Stimulated activated CD4-positive, alpha-beta T cell treated with anti-CD3 and anti-CD28 coated beads, TNF-alpha, amount 100 ng/mL, for 1 hour (primary cell): Measurements from ENCODE around the gene ST8SIA6.
"Not testable (repeated sequence)": the region's sequence is repeated elsewhere in the genome, so short reads cannot be mapped to it uniquely, and the experiment has no call there.

Experiments
- DNase-seq, 3 donors: peaks; one replicate each; pipeline ENCODE4 v3.0.0-alpha.2; 2020; ENCODE audit warnings: low read depth in 3 of 3, low spot score in 1 of 3

ST8SIA6 gene

DNA sequence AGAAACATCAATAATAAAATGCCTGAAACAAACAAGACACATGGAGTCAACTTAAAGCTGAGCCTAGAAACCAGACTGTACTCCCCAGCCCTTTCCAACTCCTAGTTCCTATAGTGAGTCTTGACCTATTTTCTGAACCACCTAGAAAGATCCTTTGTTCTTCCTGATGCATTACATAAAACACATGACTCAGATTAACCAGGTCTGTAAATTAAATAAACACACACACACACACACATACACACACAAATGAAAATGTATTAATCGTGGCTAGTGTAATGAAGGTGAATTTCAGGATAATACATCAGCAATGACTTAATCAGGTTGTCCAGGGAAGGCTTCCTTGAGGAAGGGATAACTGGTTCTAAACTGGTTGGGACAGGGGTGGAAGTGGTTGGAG, 104.7 kb downstream of the ST8SIA6 start:
- DNase-seq: no peak

DNA sequence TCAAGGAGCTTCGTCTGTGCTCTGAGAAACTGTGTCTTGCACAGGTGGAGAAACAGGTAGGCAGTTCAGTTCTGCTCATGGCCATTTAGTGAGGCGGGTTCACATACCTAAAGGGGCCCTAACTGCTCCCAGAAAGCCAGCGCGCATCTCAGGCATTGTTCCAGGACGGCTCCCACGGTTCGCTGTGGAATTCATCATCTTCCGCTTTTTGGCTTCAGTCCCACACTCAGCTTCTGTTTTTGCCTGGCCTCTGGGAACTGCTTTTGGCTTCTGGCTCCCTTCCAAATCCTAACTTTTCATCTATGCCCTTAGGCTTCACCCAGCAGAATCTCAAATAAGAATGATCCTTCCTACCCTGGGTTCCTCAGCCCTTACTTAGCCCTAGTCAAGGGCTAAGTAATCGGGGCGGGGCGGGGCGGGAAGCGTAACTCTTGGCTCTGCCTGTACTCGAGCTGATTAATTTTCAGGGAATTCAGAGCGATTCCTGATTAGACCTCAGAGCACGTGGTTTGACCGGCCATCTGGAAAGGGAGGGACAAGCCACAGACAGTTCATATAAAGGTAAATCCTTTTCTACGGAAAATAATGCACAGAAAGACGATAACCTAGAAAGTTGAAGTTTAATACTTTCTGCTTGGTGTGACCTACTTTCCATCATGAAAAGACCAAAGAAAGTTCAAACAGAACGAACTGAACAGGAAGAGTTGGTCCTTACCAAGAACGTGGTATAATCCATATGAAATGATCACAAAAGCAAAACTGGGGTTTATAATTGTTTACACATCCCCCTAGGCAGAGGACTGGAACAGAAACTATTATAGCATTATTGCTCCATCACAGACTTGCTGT, 105.7 kb downstream of the ST8SIA6 start:
- no peak for DNase-seq

- DNase-seq: no peak
Observed at GRCh38 chr10:17348011-17348500, 106.3 kb downstream of the ST8SIA6 start.

- no peak for DNase-seq
Observed at GRCh38 chr10:17344206-17344605, 110.2 kb downstream of the ST8SIA6 start.

DNA sequence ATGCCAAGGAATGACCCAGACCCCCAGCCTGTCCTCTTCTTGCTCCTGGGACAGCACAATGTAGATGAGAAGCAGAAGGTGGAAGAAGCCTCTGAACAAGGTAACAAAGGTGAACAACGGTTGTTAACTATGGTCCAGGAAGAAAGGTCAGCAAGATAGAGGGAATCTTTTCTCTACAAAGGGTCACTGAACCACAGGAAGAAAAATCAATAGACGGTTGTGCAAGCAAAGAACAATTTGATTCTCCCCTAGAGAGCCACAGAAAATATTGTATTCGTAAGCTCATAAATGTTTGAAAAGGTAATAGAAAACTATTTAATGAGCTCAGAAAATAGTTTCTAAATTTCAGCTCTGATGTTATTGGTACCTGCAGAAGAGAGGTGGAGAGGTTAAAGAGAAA, 111.3 kb downstream of the ST8SIA6 start:
- DNase-seq: no peak

DNA sequence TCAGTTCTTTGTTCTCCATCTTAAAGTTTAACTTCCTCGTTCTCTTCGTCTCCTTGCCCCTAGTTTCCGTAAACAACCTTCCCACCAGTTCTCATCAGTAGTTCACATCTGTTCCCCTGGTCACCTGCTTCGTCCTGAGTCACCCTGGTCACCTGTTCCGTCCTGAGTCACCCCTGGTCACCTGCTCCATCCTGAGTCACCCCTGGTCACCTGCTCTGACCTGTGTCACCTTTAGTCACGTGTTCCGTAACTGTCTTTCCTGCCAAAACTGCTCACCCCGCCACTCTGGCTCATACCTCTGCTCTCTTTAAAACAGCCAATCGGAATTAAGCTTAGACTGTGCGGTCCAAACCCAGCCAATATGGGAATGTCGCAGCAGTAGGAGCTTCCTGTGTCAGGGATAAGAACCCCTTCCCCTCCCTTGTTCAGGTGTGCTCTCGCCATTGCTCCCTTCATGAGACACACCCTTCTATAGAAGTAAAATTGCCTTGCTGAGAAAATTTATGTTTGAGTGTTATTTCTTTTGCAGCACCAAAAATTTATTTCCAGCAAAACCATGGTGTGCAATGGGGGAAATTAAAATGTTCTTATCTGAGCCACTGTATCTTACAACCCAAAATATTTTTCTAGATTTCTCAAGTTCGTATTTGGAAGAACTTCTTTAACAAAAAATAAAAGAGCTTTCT, 114.1 kb downstream of the ST8SIA6 start:
- no peak for DNase-seq

DNA sequence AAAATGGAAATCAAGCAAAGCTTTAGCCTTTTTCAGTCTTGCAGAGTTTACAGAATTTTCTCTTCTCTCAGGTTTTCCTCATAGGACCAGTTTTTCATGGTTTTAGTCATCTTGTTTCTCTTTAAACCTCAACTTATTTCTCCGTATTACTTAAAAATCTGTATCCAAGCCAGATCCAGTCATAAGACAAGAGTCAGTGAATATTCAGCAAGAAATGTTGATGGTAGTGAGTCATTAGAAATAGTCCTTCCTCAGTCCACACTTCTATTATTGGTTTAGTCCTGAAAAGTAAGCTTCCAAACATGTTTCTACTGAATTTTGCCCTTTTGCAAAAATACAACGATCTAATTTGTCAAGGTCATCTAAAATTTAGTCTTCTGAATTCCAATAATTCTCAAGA, 119.3 kb downstream of the ST8SIA6 start:
- DNase-seq: no peak

DNA sequence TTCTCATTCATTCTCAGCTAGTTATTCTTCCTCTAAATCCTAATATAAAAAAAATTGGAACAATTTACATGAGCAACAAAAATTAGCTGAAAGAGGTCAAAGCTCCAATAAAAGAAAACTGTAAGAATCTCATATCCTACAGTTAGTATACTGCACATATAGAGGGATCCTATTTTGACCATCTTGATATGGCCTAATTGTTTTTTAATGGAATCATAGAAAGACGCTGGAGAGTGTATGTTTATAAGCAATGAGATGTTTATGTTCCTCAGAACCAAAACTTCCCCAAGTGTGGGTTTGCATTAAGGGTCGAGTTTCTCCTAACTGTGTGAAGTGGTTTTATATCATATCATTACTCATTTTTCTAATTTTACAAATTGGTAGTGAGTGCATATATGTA, 123.9 kb downstream of the ST8SIA6 start:
- no peak for DNase-seq

DNA sequence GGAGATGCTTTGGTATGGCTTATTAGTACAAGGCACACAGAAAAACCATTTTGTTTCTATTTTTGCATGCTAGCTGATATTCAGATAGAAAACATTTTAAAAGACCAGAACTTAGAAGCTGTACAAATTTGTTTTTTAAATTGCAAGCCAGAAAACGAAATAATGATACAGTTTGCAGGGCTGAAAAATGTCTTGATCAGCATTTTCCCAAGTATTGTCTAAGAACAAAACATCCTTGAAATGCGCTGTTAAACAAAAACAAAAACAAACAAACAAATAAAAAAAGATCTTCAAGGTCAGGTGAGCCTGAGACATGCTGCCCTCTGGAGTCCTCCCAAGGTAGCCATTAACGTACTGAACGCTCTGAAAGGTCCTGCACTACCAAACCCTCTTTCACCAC, 128.0 kb downstream of the ST8SIA6 start:
- DNase-seq: no peak

DNA sequence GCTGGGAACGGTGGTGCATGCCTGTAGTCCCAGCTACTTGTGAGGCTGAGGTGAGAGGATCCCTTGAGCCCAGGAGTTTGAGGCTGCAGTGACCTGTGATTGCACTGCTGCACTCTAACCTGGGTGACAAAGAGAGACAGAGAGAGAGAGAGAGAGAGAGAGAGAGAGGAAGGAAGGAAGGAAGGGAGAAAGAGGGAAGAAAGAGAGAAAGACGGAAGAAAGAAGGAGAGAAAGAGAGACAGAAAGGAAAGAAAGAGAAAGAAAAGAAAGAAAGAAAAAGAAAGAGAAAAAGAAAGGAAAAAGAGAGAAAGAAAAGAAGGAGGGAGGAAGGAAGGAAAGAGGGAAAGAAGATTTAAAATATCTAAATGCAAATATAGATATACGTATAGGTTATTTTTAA, 132.4 kb downstream of the ST8SIA6 start:
- not testable (repeated sequence) for DNase-seq

GRCh38 chr10:17316488-17317170, 137.8 kb downstream of the ST8SIA6 start:
- no peak for DNase-seq

GRCh38 chr10:17309435-17309834, 145.0 kb downstream of the ST8SIA6 start:
- no peak for DNase-seq

DNA sequence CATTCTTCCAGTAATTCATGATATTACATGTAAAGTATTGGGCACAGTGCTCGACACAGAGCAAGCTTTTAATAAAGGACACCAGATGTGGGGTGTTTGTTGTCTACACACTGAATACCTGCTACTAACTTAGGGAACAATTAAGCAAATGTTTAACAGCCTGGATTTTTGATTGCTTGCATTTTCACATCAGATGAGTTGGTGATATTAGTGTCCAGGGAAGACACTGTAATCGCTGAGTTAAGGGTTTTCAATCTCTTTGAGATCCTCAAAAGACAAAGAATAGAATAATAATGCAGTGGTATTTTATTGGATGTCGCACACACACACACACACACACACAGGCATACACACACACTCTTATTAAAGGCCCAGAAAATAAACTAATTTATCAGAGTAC, 147.3 kb downstream of the ST8SIA6 start:
- DNase-seq: no peak

- no peak for DNase-seq
Observed at GRCh38 chr10:17292375-17292774, 162.0 kb downstream of the ST8SIA6 start.

GRCh38 chr10:17290226-17290625, 164.2 kb downstream of the ST8SIA6 start:
- no peak for DNase-seq

DNA sequence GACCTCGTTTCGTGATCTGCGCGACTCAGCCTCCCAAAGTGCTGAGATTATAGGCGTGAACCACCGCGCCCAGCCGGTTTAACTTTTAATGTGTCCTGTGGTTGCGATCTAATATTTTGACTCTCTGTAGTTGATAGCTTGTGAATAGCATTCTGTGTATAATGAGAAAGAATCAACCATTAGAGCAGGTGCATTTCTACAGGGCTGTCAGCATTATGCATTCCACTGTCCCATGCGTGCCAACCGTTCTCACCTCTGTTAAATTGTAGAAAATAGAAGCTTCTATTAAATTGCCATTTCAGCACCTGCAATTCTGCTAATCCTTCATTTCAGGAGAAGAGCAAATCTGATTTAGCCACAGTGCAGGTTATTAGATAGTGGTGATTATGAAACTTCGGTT, 164.6 kb downstream of the ST8SIA6 start:
- no peak for DNase-seq

DNA sequence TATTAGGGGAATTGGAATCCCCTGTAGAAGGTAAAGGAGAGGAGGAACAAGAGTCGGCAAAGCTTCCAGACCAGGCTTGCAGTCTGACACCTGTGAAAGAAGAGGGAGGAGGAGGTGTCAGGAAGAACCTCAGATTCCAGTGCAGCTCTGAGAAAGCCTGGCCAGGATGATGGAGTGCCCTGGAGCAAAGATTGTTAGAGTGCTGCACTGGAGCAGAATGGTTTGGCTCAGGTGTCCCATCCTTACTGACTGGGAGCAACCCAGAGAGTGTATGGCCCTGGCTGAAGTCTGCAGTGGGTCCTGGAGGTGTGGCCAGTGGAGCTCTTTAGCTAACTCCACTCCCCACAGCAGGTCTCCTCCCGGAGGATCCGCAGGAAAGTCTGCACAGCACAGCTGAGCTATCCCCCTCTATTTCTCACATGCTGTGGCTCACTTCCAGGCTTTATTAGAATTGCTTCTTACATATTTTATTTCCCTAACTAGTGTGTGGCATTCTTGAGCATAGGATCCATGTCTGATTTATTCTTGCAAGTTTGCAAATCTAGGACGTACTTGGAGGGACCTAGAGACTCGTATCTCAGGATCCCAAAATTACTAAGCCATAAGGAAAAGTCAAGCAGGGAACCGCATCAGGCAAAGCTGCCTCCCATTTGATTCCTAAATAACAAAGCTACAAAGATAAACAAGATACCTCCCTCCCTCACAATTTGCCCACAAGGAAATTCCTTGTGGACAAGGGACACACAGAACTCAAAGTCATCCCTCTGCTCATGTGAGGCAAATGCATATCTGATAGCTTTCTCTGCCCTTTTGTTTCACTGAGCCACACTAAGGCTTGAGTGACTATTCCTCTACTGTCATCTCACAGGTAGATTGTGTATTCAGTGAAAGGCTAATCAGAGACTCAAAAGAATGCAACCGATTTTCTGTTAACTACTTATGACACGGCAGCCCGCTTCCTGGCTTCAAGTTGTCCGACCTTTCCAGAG, 167.5 kb downstream of the ST8SIA6 start:
- DNase-seq: no peak

DNA sequence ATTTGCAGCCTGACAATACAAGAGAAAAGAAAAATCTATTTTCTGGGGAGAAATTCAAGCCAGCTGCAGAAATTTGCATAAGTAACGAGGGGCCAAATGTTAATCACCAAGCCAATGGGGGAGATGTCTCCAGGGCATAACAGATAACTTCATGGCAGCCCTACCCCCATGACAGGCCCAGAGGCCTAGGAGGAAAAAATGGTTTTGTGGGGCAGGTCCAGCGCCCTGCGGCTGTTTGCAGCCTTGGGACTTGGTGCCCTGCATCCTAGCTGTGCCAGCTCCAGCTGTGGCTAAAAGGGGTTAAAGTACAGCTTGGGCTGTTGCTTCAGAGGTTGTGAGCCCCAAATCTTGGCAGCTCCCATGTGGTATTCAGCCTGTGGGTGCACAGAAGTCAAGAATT, 172.1 kb downstream of the ST8SIA6 start:
- DNase-seq: no peak

- no peak for DNase-seq
Observed at GRCh38 chr10:17278607-17279240, 175.7 kb downstream of the ST8SIA6 start.

DNA sequence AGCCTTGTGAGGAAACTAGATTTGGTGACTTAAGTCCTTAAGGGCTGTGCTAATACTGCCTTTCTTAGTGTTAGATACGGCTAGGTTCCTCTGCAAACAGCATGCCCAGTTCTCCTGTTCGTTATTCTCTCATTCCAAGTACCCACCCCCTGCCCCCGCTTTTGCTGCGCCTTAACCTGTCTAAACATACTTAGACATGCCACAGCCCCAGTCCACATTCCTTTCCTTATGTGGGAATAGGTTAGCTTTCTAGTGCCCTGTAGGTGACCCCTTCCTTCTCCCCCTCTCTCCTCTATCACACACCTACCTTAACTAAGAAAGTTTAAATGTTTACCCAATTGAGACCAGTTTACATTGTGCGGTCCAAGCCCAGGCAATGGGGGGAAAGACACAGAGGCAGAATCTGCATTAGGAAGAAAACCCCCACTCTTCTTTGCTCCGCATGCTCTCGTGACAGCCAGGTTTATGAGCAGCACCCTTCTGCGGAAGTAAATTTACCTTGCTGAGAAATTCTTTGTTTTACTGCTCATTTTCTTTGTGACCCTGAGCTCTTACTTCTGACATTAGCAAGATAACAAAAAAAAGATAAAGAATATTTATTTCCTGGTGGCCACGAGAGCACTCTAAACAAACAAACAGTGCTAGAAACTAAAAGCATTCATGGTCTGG, 177.5 kb downstream of the ST8SIA6 start:
- DNase-seq: no peak
